K562 (cell line): ENCODE data around the gene PLAC8L1. TPM values are rescaled to one million over a fixed set of nuclear protein-coding genes. Genes with fewer than 3 reads are reported as not detected.

ENCODE experiments used
- ATAC-seq: fragments of 200-7000 bp; cut with Tn5 transposase; 3 replicates; pipeline ENCODE4 v1.9.1; 2020; ENCODE audit warnings: moderate library complexity
- BruUV-seq: library from RNA; stranded (reverse); fragments of 400-500 nt; replicated peaks from 2 replicates; lab custom pipeline; 2021; lab: Mats Ljungman, UMichigan
- CTCF ChIA-PET: fragments of 300-600 bp; formaldehyde crosslinking; extraction: SDS; loops from one replicate; lab custom pipeline; 2021; ENCODE audit warnings: low intra/inter-chr PET ratio; lab: Yijun Ruan, JAX
- POLR2A ChIA-PET: fragments of 300-600, 350-650 bp; sonication (Branson Sonifier 250); formaldehyde crosslinking; extraction: SDS; loops from one replicate; lab custom pipeline; 2021; ENCODE audit warnings: antibody characterized with exemption, inconsistent platforms; lab: Yijun Ruan, JAX
- DNase-seq, 4 experiments: peaks; one replicate each; pipeline versions ENCODE4 v3.0.0 to v3.0.0-alpha.2; 2011 to 2018; ENCODE audit warnings: low spot score in 3 of 4, mixed read lengths in 3 of 4; ENCODE audit errors: extremely low read depth in 1 of 4
- FAIRE-seq: peaks from 2 replicates; lab custom pipeline; 2011; peaks lifted over from hg19 to GRCh38; lab: Jason Lieb, UNC
- H2AFZ ChIP-seq: 2 replicates; pipeline ENCODE4 v1.6.0; 2011; ENCODE audit warnings: low read depth, low read length, control low read depth, inconsistent platforms
- H3K27ac ChIP-seq: fragments of 200-600 bp; 3 replicates; pipeline ENCODE4 v1.8.0; 2011; ENCODE audit warnings: low read depth, mild to moderate bottlenecking, control low read depth, inconsistent platforms, low read length, moderate library complexity, mixed read lengths; ENCODE audit errors: extremely low read depth
- H3K27me3 ChIP-seq, 2 experiments: fragments of 300-600 bp in 1 of 2; 2 replicates in 1 of 2; 3 replicates in 1 of 2; pipeline versions ENCODE4 v1.6.0 to v1.8.0; 2011; ENCODE audit warnings: inconsistent platforms in 2 of 2, low read length in 2 of 2, mild to moderate bottlenecking in 1 of 2, mixed read lengths in 1 of 2, moderate library complexity in 1 of 2; ENCODE audit not compliant: control insufficient read depth in 2 of 2, insufficient read depth in 2 of 2
- H3K36me3 ChIP-seq: fragments of 300-600 bp; 3 replicates; pipeline ENCODE4 v1.8.0; 2011; ENCODE audit warnings: mild to moderate bottlenecking, low read length, inconsistent platforms; ENCODE audit not compliant: control insufficient read depth, insufficient read depth
- H3K4me1 ChIP-seq, 2 experiments: fragments of 200-600 bp in 1 of 2; replicated peaks in 1 of 2; 2 replicates in 1 of 2; 3 replicates in 1 of 2; pipeline versions ENCODE4 v1.5.1 to v1.8.0; 2011; ENCODE audit warnings: inconsistent platforms in 2 of 2, low read length in 2 of 2, mild to moderate bottlenecking in 1 of 2, mixed read lengths in 1 of 2, moderate library complexity in 1 of 2; ENCODE audit not compliant: control insufficient read depth in 2 of 2, insufficient read depth in 2 of 2
- H3K4me2 ChIP-seq: 2 replicates; pipeline ENCODE4 v1.6.1; 2011; ENCODE audit warnings: low read length, control low read depth, inconsistent platforms, mixed read lengths; ENCODE audit not compliant: insufficient read depth
- H3K4me3 ChIP-seq: fragments of 200-600 bp; sonication (generic), shearing (Covaris generic); 2 replicates; pipeline ENCODE4 v1.5.1; 2016; ENCODE audit warnings: control low read depth, inconsistent platforms
- H3K79me2 ChIP-seq: fragments of 200-600 bp; 3 replicates; pipeline ENCODE4 v1.8.0; 2011; ENCODE audit warnings: low read length, inconsistent platforms; ENCODE audit not compliant: control insufficient read depth, insufficient read depth
- H3K9ac ChIP-seq, 2 experiments: 2 replicates each; pipeline versions ENCODE4 v1.6.0 to v1.6.1; 2011; ENCODE audit warnings: low read depth in 2 of 2, low read length in 2 of 2, control low read depth in 1 of 2, inconsistent platforms in 1 of 2, mild to moderate bottlenecking in 1 of 2, mixed read lengths in 1 of 2; ENCODE audit not compliant: insufficient read depth in 1 of 2
- H3K9me1 ChIP-seq: one replicate; pipeline ENCODE4 v1.6.0; 2011; ENCODE audit warnings: inconsistent platforms, mild to moderate bottlenecking, low read length, moderate library complexity; ENCODE audit not compliant: control insufficient read depth, insufficient read depth
- H3K9me3 ChIP-seq: replicated peaks from 2 replicates; pipeline ENCODE4 v1.5.1; 2011; ENCODE audit warnings: low read depth, low read length, inconsistent platforms; ENCODE audit not compliant: control insufficient read depth, insufficient read depth
- H4K20me1 ChIP-seq: replicated peaks from 2 replicates; pipeline ENCODE4 v1.6.1; 2011; ENCODE audit warnings: low read length, inconsistent platforms, mixed read lengths; ENCODE audit not compliant: control insufficient read depth, insufficient read depth
- CEBPB ChIP-seq: fragments of 450-650 bp; IDR thresholded peaks from 2 replicates; pipeline ENCODE4 v1.6.1; 2016; ENCODE audit warnings: missing genetic modification characterization, missing compliant biosample characterization
- CHD1 ChIP-seq: fragments of 200-600 bp; sonication (generic); IDR thresholded peaks from one replicate; pipeline ENCODE4 v1.6.1; 2012; ENCODE audit warnings: mild to moderate bottlenecking, moderate library complexity, low read length, inconsistent platforms
- FOXA1 ChIP-seq: fragments of 450-650 bp; IDR thresholded peaks from 2 replicates; pipeline ENCODE4 v1.6.1; 2016; ENCODE audit warnings: mild to moderate bottlenecking, borderline replicate concordance
- HMG20A ChIP-seq: fragments of 450-650 bp; formaldehyde crosslinking; conservative IDR thresholded peaks from 2 replicates; pipeline ENCODE4 v1.4.0; 2020; ENCODE audit warnings: mild to moderate bottlenecking, mixed read lengths
- PPARD ChIP-seq: fragments of 250-450 bp; sonication (Bioruptor Pico); IDR thresholded peaks from 2 replicates; pipeline ENCODE4 v1.8.0; 2022; ENCODE audit warnings: inconsistent platforms, mild to moderate bottlenecking, moderate library complexity
- ZNF175 ChIP-seq: fragments of 200-800 bp; sonication (Bioruptor generic); IDR thresholded peaks from 2 replicates; pipeline ENCODE4 v1.6.1; 2016; ENCODE audit warnings: low read depth, mild to moderate bottlenecking, missing genetic modification characterization, missing compliant biosample characterization
- ZNF398 ChIP-seq: fragments of 250-450 bp; sonication (Bioruptor Pico); IDR thresholded peaks from 2 replicates; pipeline ENCODE4 v1.8.0; 2021; ENCODE audit warnings: moderate library complexity, mild to moderate bottlenecking, inconsistent platforms
- WGBS: fragments of 100-300 bp; shearing (Covaris generic); methylation state at CpG from one replicate; pipeline ENCODE4 v1.1.6; 2016; ENCODE audit warnings: low coverage, mixed read lengths; ENCODE audit not compliant: insufficient coverage; ENCODE audit errors: missing lambda C conversion rate; 5-methylcytosine and 5-hydroxymethylcytosine counted together
- in situ Hi-C: fragments of 300-500 bp; cut with MboI; formaldehyde crosslinking; loops from 4 replicates; pipeline ENCODE4 v1.15.0; 2018; ENCODE audit warnings: inconsistent platforms, mixed read lengths
- intact Hi-C: fragments of 100-400 bp; cut with micrococcal nuclease; formaldehyde crosslinking; loops from 2 replicates; pipeline ENCODE4 v1.14.2; 2022
- polyA plus RNA-seq, 8 experiments: library from polyadenylated mRNA; depleted of rRNA in 4 of 8; stranded (reverse) in 5 of 8; unstranded in 3 of 8; fragments of >200 nt; fragmentation: Nextera tagmentation in 2 of 8; fragmentation: Illumina TruSeq in 1 of 8; extraction: Ambion mirVana in 2 of 8; extraction: Trizol in 1 of 8; gene quantifications; 2 replicates each; pipeline versions ENCODE4 v1.2.1 to v1.2.3, GENCODE V29; 2011 to 2014; ENCODE audit warnings: inconsistent platforms in 1 of 8, missing spikeins in 1 of 8
- total RNA-seq, 7 experiments: library from RNA; depleted of rRNA in 6 of 7; stranded (reverse); fragments of >200 nt in 6 of 7; fragmentation: Illumina TruSeq in 2 of 7; extraction: Trizol in 2 of 7; gene quantifications; 2 replicates each; pipeline versions ENCODE4 v1.2.1 to v1.2.3, GENCODE V29; 2011 to 2021; ENCODE audit warnings: low replicate concordance in 1 of 7

Gene PLAC8L1
- total and polyA plus RNA-seq, 9 of the 15 experiments (the other 6 are each of a cell fraction or from before 2014, with no cell fraction given), result 0.10 to 0.43 (median 0.26) TPM; not detected in 3

- Histone ChIP-seq H3K9me3 (no peaks in the 10 kb centered on the region; the same call in 1 of the 2 replicates), H4K20me1 (no peaks in the 10 kb centered on the region), H3K4me1 (peaks cover 6 to 33% of the 10 kb centered on the region in 2 experiments; a peak in 3 of 5 replicates), H3K27me3 (peaks cover 0 to under 1% of the 10 kb centered on the region in 2 experiments; a peak in 1 of 5 replicates), H2AFZ (peak overlapping the region; percentile 40; the same call in 1 of the 2 replicates), H3K36me3 (no peaks in the 10 kb centered on the region), H3K9me1 (no peaks in the 10 kb centered on the region), H3K9ac (no peak overlapping the region), H3K27ac (no peak overlapping the region), H3K4me2 (no peak overlapping the region), H3K4me3 (no peak overlapping the region), H3K79me2 (no peaks in the 10 kb centered on the region)
- no TSS peak for BruUV-seq
- DNase-seq (no peak), ATAC-seq (no peak), FAIRE-seq (no peak)
- TF ChIP-seq HMG20A (CRISPR knock-in tag) (no peak), CEBPB (peak; percentile 21; the same call in 1 of the 2 replicates), ZNF175 (CRISPR knock-in tag) (no peak), PPARD (CRISPR knock-in tag) (no peak), CHD1 (no peak), ZNF398 (no peak), FOXA1 (no peak)
- CTCF ChIA-PET, result no interaction called here
- in situ Hi-C loops (no loop called here), intact Hi-C loops (no loop called here)
- POLR2A ChIA-PET, result interaction anchor here (0.8 kb wide), 1 partner anchor 26 kb away, joined by 3 read pairs; no protein-coding TSS in a partner anchor
- 57% methylated on average over 3 of the region's 3 CpGs for WGBS
These were observed 66.0 kb downstream of the PLAC8L1 start for GRCh38 chr5:146039420-146039819.
